ENCODE measurements around the gene SNX9.
A peak's percentile ranks its signal among the peaks of the same experiment; 100 is the strongest.

The SNX9 gene

DNA sequence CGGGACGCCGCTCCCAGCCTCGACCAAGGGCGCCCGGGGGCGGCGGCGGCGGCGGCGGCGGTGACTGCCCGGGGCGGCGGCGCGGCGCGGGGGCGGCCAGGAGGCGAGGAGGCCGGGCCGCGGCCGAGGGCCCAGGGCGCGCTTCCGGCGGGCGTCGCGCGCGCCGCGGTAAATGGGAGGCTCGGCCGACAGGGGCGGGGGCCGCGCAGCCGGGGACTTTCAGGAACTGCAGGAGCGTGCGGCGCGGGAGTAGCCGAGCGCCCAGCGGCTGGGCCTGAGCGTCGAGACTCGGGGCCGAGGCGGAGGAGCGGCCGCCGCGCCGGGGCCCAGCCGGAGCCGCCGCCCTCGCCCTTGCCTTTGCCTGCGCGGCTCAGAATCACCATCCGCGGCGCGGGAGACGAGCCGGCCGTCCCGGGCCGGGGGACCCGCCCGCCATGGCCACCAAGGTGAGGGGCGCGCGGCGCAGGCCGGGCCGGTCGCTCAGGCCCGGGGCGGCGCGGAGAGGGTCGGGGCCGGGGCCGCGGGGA, at the start of gene SNX9:
SNX9 (plus strand) TSS at position 246 of the 527 bp plus-strand sequence; CDS start at position 435, 189 bp downstream.
- in situ Hi-C loops (cut with MboI; ENCODE audit: low pct_unique_long_range_greater_than_20kb, low sequenced_read_pairs, unreplicated experiment): no loop called here
- TF ChIP-seq, protein P1, sequence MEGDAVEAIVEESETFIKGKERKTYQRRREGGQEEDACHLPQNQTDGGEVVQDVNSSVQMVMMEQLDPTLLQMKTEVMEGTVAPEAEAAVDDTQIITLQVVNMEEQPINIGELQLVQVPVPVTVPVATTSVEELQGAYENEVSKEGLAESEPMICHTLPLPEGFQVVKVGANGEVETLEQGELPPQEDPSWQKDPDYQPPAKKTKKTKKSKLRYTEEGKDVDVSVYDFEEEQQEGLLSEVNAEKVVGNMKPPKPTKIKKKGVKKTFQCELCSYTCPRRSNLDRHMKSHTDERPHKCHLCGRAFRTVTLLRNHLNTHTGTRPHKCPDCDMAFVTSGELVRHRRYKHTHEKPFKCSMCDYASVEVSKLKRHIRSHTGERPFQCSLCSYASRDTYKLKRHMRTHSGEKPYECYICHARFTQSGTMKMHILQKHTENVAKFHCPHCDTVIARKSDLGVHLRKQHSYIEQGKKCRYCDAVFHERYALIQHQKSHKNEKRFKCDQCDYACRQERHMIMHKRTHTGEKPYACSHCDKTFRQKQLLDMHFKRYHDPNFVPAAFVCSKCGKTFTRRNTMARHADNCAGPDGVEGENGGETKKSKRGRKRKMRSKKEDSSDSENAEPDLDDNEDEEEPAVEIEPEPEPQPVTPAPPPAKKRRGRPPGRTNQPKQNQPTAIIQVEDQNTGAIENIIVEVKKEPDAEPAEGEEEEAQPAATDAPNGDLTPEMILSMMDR (IDR thresholded peaks at IDR 0.05; ENCODE audit: extremely low read depth, insufficient read depth, missing control alignments): no peak
- DNase-seq (ENCODE audit: low spot score): peak; percentile 77

DNA sequence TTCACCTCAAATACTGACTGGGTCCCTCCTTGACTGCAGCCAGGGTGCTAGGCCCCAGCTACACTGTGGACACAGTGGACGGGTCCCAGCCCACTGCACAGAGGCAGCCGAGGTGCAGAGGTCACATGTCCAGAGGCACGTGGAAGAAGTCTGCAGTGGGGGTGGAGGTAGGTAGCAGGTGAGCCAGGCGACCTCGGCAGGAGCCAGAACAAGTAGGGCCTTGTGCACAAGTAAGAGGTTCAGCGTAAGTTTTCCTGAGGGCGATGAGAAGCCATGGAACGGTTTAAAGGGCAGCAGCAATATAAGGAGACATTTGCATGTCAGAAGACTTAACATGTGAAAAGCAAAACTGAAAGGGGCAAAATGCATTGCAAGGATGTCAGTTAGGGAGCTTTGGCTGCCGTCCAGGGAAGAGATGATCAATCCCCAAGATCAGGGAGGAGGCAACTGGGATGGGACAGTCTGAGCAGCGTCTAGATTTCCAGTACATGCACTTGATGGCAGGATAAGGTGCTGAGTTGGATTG, 49.7 kb upstream of the SNX9 start:
- TF ChIP-seq, protein P1 (IDR thresholded peaks at IDR 0.05; ENCODE audit: extremely low read depth, insufficient read depth, missing control alignments): no peak
- DNase-seq (ENCODE audit: low spot score): no peak
- in situ Hi-C loops (cut with MboI; ENCODE audit: low pct_unique_long_range_greater_than_20kb, low sequenced_read_pairs, unreplicated experiment): no loop called here

DNA sequence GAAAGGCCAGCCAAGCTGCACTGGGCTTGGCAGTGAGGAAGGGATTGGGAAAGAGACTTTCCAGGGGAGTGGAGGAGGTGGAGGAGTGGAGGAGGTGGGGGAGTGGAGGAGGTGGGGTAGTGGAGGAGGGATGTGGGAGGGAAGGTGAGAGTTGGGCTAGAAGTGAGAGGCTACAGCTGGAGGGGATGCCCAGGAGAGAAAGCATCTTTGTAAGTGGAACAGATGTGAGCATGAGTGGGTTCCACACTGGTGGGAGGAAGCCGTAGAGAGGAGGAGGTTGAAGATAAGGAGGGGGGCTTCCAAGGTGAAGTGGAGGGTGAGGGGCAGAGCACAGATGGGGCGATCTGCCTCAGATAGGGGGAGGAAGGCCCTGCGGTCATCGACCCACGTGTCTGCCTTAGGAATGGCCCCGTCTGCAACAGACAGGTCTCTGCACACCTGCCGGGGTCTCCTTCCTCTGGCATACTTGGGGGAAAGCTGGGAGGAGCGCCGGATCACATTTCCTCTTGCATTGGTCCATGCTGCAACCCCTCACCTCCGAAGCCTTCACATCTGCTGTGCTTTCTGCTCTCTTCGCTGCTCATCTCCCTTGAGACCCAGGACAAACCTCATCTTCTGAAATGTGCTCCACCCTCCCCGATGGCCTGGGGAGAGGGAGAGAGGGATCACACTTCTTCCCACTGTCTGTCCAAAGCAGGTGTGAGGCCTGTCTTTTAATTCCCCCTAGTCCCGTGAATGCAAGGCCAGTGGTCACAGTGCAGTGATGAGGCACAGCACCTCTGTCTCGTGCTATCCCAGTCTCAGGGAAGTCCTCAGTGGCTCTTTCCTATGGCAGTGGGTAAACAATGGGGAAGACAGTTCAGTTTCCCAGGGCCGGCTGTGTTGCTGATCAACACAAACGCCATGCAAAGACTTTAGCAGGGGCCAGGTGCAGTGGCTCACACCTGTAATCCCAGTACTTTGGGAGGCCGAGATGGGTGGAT, 48.6 kb upstream of the SNX9 start:
- in situ Hi-C loops (cut with MboI; ENCODE audit: low pct_unique_long_range_greater_than_20kb, low sequenced_read_pairs, unreplicated experiment): no loop called here
- peak; percentile 49 for DNase-seq (ENCODE audit: low spot score)

DNA sequence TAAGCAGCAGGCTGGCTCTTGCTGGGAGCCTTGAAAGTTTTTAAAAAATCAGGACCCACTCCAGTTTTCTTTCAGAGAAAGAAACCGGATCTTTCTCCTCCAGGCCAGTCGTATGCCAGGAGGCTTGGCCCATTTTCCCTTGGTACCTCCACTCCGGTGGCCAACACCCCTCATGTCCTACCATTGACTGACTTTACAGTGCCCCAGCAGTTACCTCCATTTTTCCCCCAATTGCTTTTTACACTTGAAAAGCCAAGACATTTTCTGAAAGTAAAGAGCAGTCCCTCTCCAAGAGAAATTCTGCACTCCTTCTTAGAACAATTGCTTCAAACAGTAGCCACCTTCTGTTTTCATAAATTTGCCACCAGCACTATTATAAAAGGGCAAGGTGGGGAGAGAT, 47.7 kb upstream of the SNX9 start:
- TF ChIP-seq, protein P1 (IDR thresholded peaks at IDR 0.05; ENCODE audit: extremely low read depth, insufficient read depth, missing control alignments): no peak
- in situ Hi-C loops (cut with MboI; ENCODE audit: low pct_unique_long_range_greater_than_20kb, low sequenced_read_pairs, unreplicated experiment): no loop called here
- no peak for DNase-seq (ENCODE audit: low spot score)

More for the DNA sequence above, 48.6 kb upstream of the SNX9 start:
- TF ChIP-seq, protein P1 (IDR thresholded peaks at IDR 0.05; ENCODE audit: extremely low read depth, insufficient read depth, missing control alignments): no peak

DNA sequence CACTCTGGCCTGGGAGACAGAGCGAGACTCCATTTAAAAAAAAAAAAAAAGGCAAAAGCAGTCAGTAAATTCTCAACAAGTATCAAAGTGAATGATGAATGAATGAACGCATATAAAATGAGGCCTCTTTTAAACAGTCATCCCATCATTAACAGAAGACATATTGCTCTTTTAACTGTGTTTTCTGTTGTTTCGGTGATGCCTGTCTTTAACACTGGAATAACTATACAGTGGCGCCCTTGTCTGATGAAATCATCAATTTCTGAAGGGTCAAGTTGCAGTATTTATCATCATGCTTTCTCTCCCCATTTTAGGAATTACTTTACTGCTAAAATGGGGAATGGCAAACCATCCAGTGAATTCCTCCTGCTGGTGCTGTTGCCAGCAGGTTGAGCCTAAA, 45.7 kb upstream of the SNX9 start:
- TF ChIP-seq, protein P1 (IDR thresholded peaks at IDR 0.05; ENCODE audit: extremely low read depth, insufficient read depth, missing control alignments): no peak
- DNase-seq (ENCODE audit: low spot score): no peak
- in situ Hi-C loops (cut with MboI; ENCODE audit: low pct_unique_long_range_greater_than_20kb, low sequenced_read_pairs, unreplicated experiment): no loop called here

DNA sequence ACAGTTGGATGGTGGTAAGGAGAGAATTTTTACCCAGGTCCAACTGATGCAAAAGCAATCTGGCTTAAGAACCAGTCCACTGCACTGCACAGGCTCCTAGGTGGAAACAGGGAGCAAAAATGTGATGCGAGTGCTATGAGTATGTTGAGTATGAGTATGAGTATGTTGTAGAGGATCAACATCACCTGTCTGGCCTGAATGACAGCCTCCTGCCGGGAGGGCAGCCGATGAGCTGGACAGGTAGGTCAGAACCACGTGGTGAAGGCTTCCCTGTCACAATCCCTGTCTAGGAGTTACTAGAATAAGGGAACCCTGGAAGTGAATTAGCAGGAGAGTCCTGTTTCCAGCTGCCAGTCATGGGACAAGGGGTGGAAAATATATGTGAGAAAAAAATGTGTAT, 44.3 kb upstream of the SNX9 start:
- TF ChIP-seq, protein P1 (IDR thresholded peaks at IDR 0.05; ENCODE audit: extremely low read depth, insufficient read depth, missing control alignments): no peak
- no peak for DNase-seq (ENCODE audit: low spot score)
- in situ Hi-C loops (cut with MboI; ENCODE audit: low pct_unique_long_range_greater_than_20kb, low sequenced_read_pairs, unreplicated experiment): no loop called here

Data from GM13977 (cell line).